ENCODE data around the gene AGXT2. TPM values are rescaled to one million over a fixed set of nuclear protein-coding genes. Genes with fewer than 3 reads are reported as not detected.
"Not testable (repeated sequence)": the region's sequence is repeated elsewhere in the genome, so short reads cannot be mapped to it uniquely, and the experiment has no call there.

Gene AGXT2
- total RNA-seq, 1 donor from 2014 or later: not detected

- no peak for DNase-seq
Measured at GRCh38 chr5:35050541-35051126, 2.9 kb upstream of the AGXT2 start.

- no peak for DNase-seq
Measured at GRCh38 chr5:35048910-35049309, 1.2 kb upstream of the AGXT2 start.

- DNase-seq: no peak
Measured at GRCh38 chr5:35046774-35047173, 975 bp downstream of the AGXT2 start.

GRCh38 chr5:35045280-35045679, 2.5 kb downstream of the AGXT2 start:
- no peak for DNase-seq

- DNase-seq: no peak
Measured at GRCh38 chr5:35044649-35045048, 3.1 kb downstream of the AGXT2 start.

GRCh38 chr5:35042781-35043180, 5.0 kb downstream of the AGXT2 start:
- DNase-seq: no peak

- no peak for DNase-seq
Measured at GRCh38 chr5:35041261-35041660, 6.5 kb downstream of the AGXT2 start.

GRCh38 chr5:35038891-35039290, 8.9 kb downstream of the AGXT2 start:
- no peak for DNase-seq

- DNase-seq: no peak
Measured at GRCh38 chr5:35036536-35036935, 11.2 kb downstream of the AGXT2 start.

GRCh38 chr5:35035929-35036328, 11.8 kb downstream of the AGXT2 start:
- not testable (repeated sequence) for DNase-seq

GRCh38 chr5:35035271-35035670, 12.5 kb downstream of the AGXT2 start:
- no peak for DNase-seq

GRCh38 chr5:35032356-35032755, 15.4 kb downstream of the AGXT2 start:
- no peak for DNase-seq

- DNase-seq: no peak
Measured at GRCh38 chr5:35031276-35031675, 16.5 kb downstream of the AGXT2 start.

GRCh38 chr5:35030426-35031100, 17.2 kb downstream of the AGXT2 start:
- no peak for DNase-seq

- DNase-seq: no peak
Measured at GRCh38 chr5:35029333-35029732, 18.4 kb downstream of the AGXT2 start.

- DNase-seq: no peak
Measured at GRCh38 chr5:35026941-35027340, 20.8 kb downstream of the AGXT2 start.

GRCh38 chr5:35026280-35026840, 21.4 kb downstream of the AGXT2 start:
- no peak for DNase-seq

GRCh38 chr5:35024911-35025510, 22.7 kb downstream of the AGXT2 start:
- DNase-seq: no peak

GRCh38 chr5:35023391-35024178, 24.2 kb downstream of the AGXT2 start:
- DNase-seq: no peak

- no peak for DNase-seq
Measured at GRCh38 chr5:35016174-35017051, 31.3 kb downstream of the AGXT2 start.

- DNase-seq: no peak
Measured at GRCh38 chr5:35015063-35015462, 32.7 kb downstream of the AGXT2 start.

GRCh38 chr5:35012796-35013195, 35.0 kb downstream of the AGXT2 start:
- DNase-seq: no peak
